Measurements from ENCODE around the gene LUZP2.

LUZP2 gene

DNA sequence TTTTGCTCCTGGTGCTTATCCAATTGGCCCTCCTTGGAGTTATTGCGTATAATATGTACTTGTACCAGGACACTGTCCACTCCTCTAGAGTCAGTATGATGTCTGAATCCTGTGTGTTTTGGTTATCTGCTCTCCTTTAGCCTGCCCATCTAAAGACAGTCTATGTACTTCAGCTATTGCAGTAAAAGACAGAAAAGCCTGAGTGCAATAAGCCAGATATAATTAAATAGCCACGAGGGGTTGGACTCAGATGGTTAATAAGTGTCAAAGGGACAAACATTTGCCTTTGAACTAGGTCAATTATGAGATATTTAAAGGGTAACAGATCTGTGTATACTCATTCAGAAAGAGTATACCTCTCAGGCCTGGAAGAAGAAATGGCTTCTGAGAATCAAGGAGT, 406.7 kb downstream of the LUZP2 start:
- no peaks in the 10 kb centered on the region for H3K36me3 ChIP-seq (replicated peaks; ENCODE audit: insufficient read depth, low read length)
- no peak for DNase-seq
- no peak overlapping the region for H2AFZ ChIP-seq (ENCODE audit: low read length)

GRCh38 chr11:24925091-24925490, 428.2 kb downstream of the LUZP2 start:
- Histone ChIP-seq H4K20me1 (ENCODE audit: insufficient read depth, low read length) (no peaks in the 10 kb centered on the region), H3F3A (ENCODE audit: insufficient read depth, low read length) (no peaks in the 10 kb centered on the region), H3K27ac (ENCODE audit: low read length) (no peak overlapping the region), H3K79me2 (ENCODE audit: low read length) (no peaks in the 10 kb centered on the region), H3K4me3 (ENCODE audit: low read length) (no peak overlapping the region), H3K4me2 (ENCODE audit: low read depth, low read length) (no peak overlapping the region), H3K9me3 (replicated peaks; ENCODE audit: insufficient read depth, low read length) (no peaks in the 10 kb centered on the region), H3K9me2 (replicated peaks; ENCODE audit: insufficient read depth, low read length) (no peaks in the 10 kb centered on the region), H3K27me3 (replicated peaks; ENCODE audit: insufficient read depth, low read length) (no peaks in the 10 kb centered on the region), H3K36me3 (replicated peaks; ENCODE audit: insufficient read depth, low read length) (no peaks in the 10 kb centered on the region), H2AFZ (ENCODE audit: low read length) (no peak overlapping the region), H3K4me1 (ENCODE audit: low read length) (no peaks in the 10 kb centered on the region), H3K9ac (ENCODE audit: low read length) (no peak overlapping the region)
- DNase-seq, result no peak
- TF ChIP-seq EZH2phosphoT487 (IDR thresholded peaks at IDR 0.05; ENCODE audit: low read length), result no peak
- no peak for TF ChIP-seq EZH2 (optimal IDR thresholded peaks at IDR 0.05; ENCODE audit: low read depth, low read length)
- TF ChIP-seq CTCF (IDR thresholded peaks at IDR 0.05; ENCODE audit: low read length), result no peak

More for the DNA sequence above, 406.7 kb downstream of the LUZP2 start:
- H3K9ac ChIP-seq (ENCODE audit: low read length), result no peak overlapping the region
- no peaks in the 10 kb centered on the region for H4K20me1 ChIP-seq (ENCODE audit: insufficient read depth, low read length)
- no peaks in the 10 kb centered on the region for H3K4me1 ChIP-seq (ENCODE audit: low read length)
- H3K79me2 ChIP-seq (ENCODE audit: low read length), result no peaks in the 10 kb centered on the region
- H3K9me2 ChIP-seq (replicated peaks; ENCODE audit: insufficient read depth, low read length), result no peaks in the 10 kb centered on the region
- no peak overlapping the region for H3K4me2 ChIP-seq (ENCODE audit: low read depth, low read length)
- TF ChIP-seq EZH2 (optimal IDR thresholded peaks at IDR 0.05; ENCODE audit: low read depth, low read length), result no peak
- no peak for TF ChIP-seq EZH2phosphoT487 (IDR thresholded peaks at IDR 0.05; ENCODE audit: low read length)
- no peak for TF ChIP-seq CTCF (IDR thresholded peaks at IDR 0.05; ENCODE audit: low read length)
- no peaks in the 10 kb centered on the region for H3K9me3 ChIP-seq (replicated peaks; ENCODE audit: insufficient read depth, low read length)
- H3K27ac ChIP-seq (ENCODE audit: low read length), result no peak overlapping the region
- H3K4me3 ChIP-seq (ENCODE audit: low read length), result no peak overlapping the region
- no peaks in the 10 kb centered on the region for H3K27me3 ChIP-seq (replicated peaks; ENCODE audit: insufficient read depth, low read length)
- peaks cover 4% of the 10 kb centered on the region; the same call in 1 of the 2 replicates for H3F3A ChIP-seq (ENCODE audit: insufficient read depth, low read length)

GRCh38 chr11:24932110-24933000, 435.5 kb downstream of the LUZP2 start:
- no peaks in the 10 kb centered on the region for H3K4me1 ChIP-seq (ENCODE audit: low read length)
- no peak overlapping the region for H3K27ac ChIP-seq (ENCODE audit: low read length)
- no peaks in the 10 kb centered on the region for H3K9me3 ChIP-seq (replicated peaks; ENCODE audit: insufficient read depth, low read length)
- no peaks in the 10 kb centered on the region for H3F3A ChIP-seq (ENCODE audit: insufficient read depth, low read length)
- H3K27me3 ChIP-seq (replicated peaks; ENCODE audit: insufficient read depth, low read length), result no peaks in the 10 kb centered on the region
- TF ChIP-seq EZH2 (optimal IDR thresholded peaks at IDR 0.05; ENCODE audit: low read depth, low read length) (no peak), EZH2phosphoT487 (IDR thresholded peaks at IDR 0.05; ENCODE audit: low read length) (no peak), CTCF (IDR thresholded peaks at IDR 0.05; ENCODE audit: low read length) (no peak)
- no peaks in the 10 kb centered on the region for H3K9me2 ChIP-seq (replicated peaks; ENCODE audit: insufficient read depth, low read length)
- H4K20me1 ChIP-seq (ENCODE audit: insufficient read depth, low read length), result no peaks in the 10 kb centered on the region
- H3K4me2 ChIP-seq (ENCODE audit: low read depth, low read length), result no peak overlapping the region
- H3K4me3 ChIP-seq (ENCODE audit: low read length), result no peak overlapping the region
- no peaks in the 10 kb centered on the region for H3K36me3 ChIP-seq (replicated peaks; ENCODE audit: insufficient read depth, low read length)
- no peak overlapping the region for H3K9ac ChIP-seq (ENCODE audit: low read length)
- no peaks in the 10 kb centered on the region for H3K79me2 ChIP-seq (ENCODE audit: low read length)
- H2AFZ ChIP-seq (ENCODE audit: low read length), result no peak overlapping the region
- DNase-seq, result no peak
